Non-pigmented ciliary epithelial cell (primary cell): ENCODE results near the gene CLNK.
"Not testable (repeated sequence)": the region's sequence is repeated elsewhere in the genome, so short reads cannot be mapped to it uniquely, and the experiment has no call there.

Experiments
- DNase-seq: peaks from one replicate; pipeline ENCODE4 v3.0.0-alpha.2; 2010; ENCODE audit warnings: low read depth

Gene CLNK

GRCh38 chr4:10577508-10578426, 106.8 kb downstream of the CLNK start:
- DNase-seq, result no peak

GRCh38 chr4:10577018-10577417, 107.5 kb downstream of the CLNK start:
- no peak for DNase-seq

GRCh38 chr4:10576236-10576635, 108.3 kb downstream of the CLNK start:
- no peak for DNase-seq

GRCh38 chr4:10575414-10575813, 109.2 kb downstream of the CLNK start:
- DNase-seq, result no peak

- DNase-seq, result not testable (repeated sequence)
Observed at GRCh38 chr4:10574553-10574952, 110.0 kb downstream of the CLNK start.

GRCh38 chr4:10571909-10572308, 112.7 kb downstream of the CLNK start:
- DNase-seq, result no peak

GRCh38 chr4:10569491-10569890, 115.1 kb downstream of the CLNK start:
- DNase-seq, result no peak

GRCh38 chr4:10567766-10568165, 116.8 kb downstream of the CLNK start:
- DNase-seq, result no peak

GRCh38 chr4:10565166-10565780, 119.3 kb downstream of the CLNK start:
- no peak for DNase-seq

- no peak for DNase-seq
Observed at GRCh38 chr4:10554694-10555093, 129.9 kb downstream of the CLNK start.

GRCh38 chr4:10554121-10554520, 130.4 kb downstream of the CLNK start:
- no peak for DNase-seq

- DNase-seq, result no peak
Observed at GRCh38 chr4:10552591-10553280, 131.8 kb downstream of the CLNK start.

- DNase-seq, result no peak
Observed at GRCh38 chr4:10535912-10536311, 148.7 kb downstream of the CLNK start.

GRCh38 chr4:10534820-10535219, 149.7 kb downstream of the CLNK start:
- DNase-seq, result no peak

GRCh38 chr4:10532155-10532554, 152.4 kb downstream of the CLNK start:
- no peak for DNase-seq

- DNase-seq, result no peak
Observed at GRCh38 chr4:10530137-10530786, 154.3 kb downstream of the CLNK start.

GRCh38 chr4:10529291-10530136, 155.1 kb downstream of the CLNK start:
- no peak for DNase-seq

- DNase-seq, result no peak
Observed at GRCh38 chr4:10527438-10527837, 157.1 kb downstream of the CLNK start.

GRCh38 chr4:10526429-10527222, 157.9 kb downstream of the CLNK start:
- no peak for DNase-seq

- no peak for DNase-seq
Observed at GRCh38 chr4:10524196-10524833, 160.3 kb downstream of the CLNK start.
